ENCODE data around the gene TNFSF10.
A peak's percentile ranks its signal among the peaks of the same experiment; 100 is the strongest.

Gene TNFSF10

GRCh38 chr3:172516318-172517214 is 6.7 kb downstream of the TNFSF10 start:
- DNase-seq, result peak; percentile 57

- DNase-seq, result no peak
These were observed 7.9 kb downstream of the TNFSF10 start for GRCh38 chr3:172515130-172515918.

- no peak for DNase-seq
These were observed 8.6 kb downstream of the TNFSF10 start for GRCh38 chr3:172514678-172515077.

- no peak for DNase-seq
These were observed 9.7 kb downstream of the TNFSF10 start for GRCh38 chr3:172513488-172513887.

GRCh38 chr3:172511783-172512762 is 11.2 kb downstream of the TNFSF10 start:
- peak; percentile 82 for DNase-seq

GRCh38 chr3:172506094-172506493 is 17.1 kb downstream of the TNFSF10 start:
- no peak for DNase-seq

GRCh38 chr3:172501540-172501939 is 21.7 kb downstream of the TNFSF10 start:
- DNase-seq, result no peak

GRCh38 chr3:172490198-172490669 is 33.0 kb downstream of the TNFSF10 start:
- DNase-seq, result peak; percentile 88

GRCh38 chr3:172478116-172478515 is 45.1 kb downstream of the TNFSF10 start:
- no peak for DNase-seq

- DNase-seq, result no peak
These were observed 46.9 kb downstream of the TNFSF10 start for GRCh38 chr3:172476347-172476746.

GRCh38 chr3:172475703-172476102 is 47.5 kb downstream of the TNFSF10 start:
- DNase-seq, result no peak

- DNase-seq, result no peak
These were observed 51.3 kb downstream of the TNFSF10 start for GRCh38 chr3:172471903-172472302.

GRCh38 chr3:172470588-172470987 is 52.6 kb downstream of the TNFSF10 start:
- no peak for DNase-seq

- DNase-seq, result no peak
These were observed 55.9 kb downstream of the TNFSF10 start for GRCh38 chr3:172467170-172467824.

GRCh38 chr3:172466553-172467130 is 56.6 kb downstream of the TNFSF10 start:
- DNase-seq, result no peak

GRCh38 chr3:172465281-172465680 is 57.9 kb downstream of the TNFSF10 start:
- DNase-seq, result no peak

- DNase-seq, result no peak
These were observed 58.9 kb downstream of the TNFSF10 start for GRCh38 chr3:172464306-172464705.

- DNase-seq, result no peak
These were observed 61.6 kb downstream of the TNFSF10 start for GRCh38 chr3:172461530-172462138.

GRCh38 chr3:172456404-172456803 is 66.8 kb downstream of the TNFSF10 start:
- DNase-seq, result no peak
